Stimulated activated CD4-positive, alpha-beta T cell treated with anti-CD3 and anti-CD28 coated beads, Interleukin-15, amount 100 ng/mL, for 24 hours (primary cell): Measurements from ENCODE around the gene RPL4.

Experiments used
- DNase-seq: peaks from one replicate; pipeline ENCODE4 v3.0.0-alpha.2; 2020

The RPL4 gene

DNA sequence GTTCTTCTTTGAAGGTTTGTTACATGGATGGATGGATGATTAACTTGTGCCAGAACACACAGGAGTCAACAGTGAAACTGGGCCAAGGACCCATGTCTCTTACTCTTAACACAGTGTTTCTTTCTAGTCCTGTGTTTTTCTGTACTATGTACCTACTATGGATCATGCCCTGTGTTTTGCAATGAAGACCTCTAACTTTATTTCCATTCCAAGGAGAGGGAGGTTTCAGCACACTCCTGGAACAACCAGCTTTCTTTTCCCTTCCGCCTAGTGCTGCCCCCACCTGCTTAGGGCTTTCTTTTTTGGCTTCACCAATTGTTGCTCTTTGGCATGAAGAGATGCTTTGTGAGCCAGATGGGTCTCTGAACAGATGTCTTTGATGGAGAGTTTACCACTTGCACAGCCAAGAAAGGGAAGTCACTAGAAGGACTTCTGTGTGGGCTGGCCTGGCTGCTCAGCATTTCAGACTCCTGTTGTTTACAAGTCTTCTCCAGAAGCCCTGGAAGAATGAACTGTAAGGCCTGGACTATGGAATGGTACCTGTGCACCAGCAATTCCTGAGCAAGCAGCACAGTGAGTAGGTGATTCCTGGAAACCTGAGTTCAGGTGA lies 51.6 kb downstream of the RPL4 start:
- DNase-seq = no peak

DNA sequence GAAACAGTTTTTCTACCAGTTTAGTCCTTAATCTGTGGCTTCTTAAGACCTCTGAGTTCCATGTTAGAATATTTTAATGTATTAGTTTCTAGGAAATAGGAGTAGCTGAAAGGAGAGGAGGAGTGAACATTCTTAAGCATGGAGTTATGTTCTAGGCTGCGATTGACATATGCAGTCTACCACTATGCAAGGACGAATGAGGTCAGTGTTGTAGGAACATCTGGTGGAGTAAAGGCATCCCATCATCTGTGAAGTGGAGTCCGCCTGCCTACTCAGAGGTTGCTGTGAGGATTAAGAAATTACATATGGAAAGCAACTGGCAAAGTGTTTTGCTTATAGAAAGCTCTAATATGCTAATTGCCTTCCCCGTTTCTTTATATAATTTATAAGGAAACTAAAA lies 52.2 kb downstream of the RPL4 start:
- DNase-seq = no peak
